Measurements from ENCODE around the gene FFAR2.

GRCh38 chr19:35470128-35470527, 22.1 kb downstream of the FFAR2 start:
- TF ChIP-seq, protein P1, sequence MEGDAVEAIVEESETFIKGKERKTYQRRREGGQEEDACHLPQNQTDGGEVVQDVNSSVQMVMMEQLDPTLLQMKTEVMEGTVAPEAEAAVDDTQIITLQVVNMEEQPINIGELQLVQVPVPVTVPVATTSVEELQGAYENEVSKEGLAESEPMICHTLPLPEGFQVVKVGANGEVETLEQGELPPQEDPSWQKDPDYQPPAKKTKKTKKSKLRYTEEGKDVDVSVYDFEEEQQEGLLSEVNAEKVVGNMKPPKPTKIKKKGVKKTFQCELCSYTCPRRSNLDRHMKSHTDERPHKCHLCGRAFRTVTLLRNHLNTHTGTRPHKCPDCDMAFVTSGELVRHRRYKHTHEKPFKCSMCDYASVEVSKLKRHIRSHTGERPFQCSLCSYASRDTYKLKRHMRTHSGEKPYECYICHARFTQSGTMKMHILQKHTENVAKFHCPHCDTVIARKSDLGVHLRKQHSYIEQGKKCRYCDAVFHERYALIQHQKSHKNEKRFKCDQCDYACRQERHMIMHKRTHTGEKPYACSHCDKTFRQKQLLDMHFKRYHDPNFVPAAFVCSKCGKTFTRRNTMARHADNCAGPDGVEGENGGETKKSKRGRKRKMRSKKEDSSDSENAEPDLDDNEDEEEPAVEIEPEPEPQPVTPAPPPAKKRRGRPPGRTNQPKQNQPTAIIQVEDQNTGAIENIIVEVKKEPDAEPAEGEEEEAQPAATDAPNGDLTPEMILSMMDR (IDR thresholded peaks at IDR 0.05 in 8 of 11, conservative IDR thresholded peaks at IDR 0.05 in 3 of 11) = no peak
- TF ChIP-seq POLR2A (IDR thresholded peaks at IDR 0.05) = no peak

Measured in spleen (tissue), 7 donors.